Measurements from ENCODE around the gene RNF144B. TPM values are rescaled to one million over a fixed set of nuclear protein-coding genes. Genes with fewer than 3 reads are reported as not detected.

Gene RNF144B
- total and polyA plus RNA-seq, 7 donors = 6.0 to 94.9 (median 34.5) TPM

DNA sequence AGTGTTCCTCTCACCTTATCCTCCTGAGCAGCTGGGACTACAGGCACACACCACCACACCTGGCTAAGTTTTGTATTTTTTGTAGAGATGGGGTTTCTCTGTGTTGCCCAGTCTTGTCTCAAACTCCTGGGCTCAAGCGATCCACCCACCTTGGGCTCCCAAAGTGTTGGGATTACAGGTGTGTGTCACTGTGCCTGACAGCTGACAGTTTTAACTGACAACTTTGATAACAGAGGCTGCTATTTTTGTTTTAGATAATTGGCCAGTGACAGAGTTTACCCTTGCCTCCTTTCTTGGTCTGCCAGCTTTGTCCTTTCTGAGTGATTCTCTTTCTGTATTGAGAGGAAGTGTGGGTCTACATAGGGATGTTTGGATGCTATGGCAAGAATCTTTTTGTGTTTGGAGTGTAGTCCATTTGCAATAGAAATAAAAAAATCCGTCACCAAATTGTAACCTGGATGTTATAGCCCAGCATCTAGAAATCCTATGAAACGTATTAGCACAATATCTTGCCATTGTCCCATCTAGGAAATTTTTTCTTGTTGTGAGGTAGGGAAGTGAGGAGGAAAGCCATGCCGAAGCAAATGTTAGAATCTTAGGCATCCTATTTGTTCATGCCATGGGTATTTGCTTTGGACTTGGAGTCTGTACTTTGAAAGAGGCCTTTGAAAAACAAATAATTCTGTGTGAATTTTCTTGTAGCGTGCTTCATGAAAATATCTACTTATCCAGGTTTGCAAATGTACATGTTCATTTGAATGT is 80.8 kb downstream of the RNF144B start:
- peaks cover 39% of the 10 kb centered on the region for H3K4me1 ChIP-seq
- no peaks in the 10 kb centered on the region for H3K27me3 ChIP-seq (ENCODE audit: insufficient read depth in 3 of 3, low read length in 2 of 3)
- intact Hi-C loops (cut with DNase I) = loop anchor here in 1 of 2 donors (10.0 kb wide), 1 partner anchor 1233 kb away; no protein-coding TSS in a partner anchor
- peaks cover 0 to 51% of the 10 kb centered on the region in 2 donors for H3K36me3 ChIP-seq (ENCODE audit: insufficient read depth in 1 of 2, low read depth in 1 of 2)
- ATAC-seq (no peak), DNase-seq (no peak)
- TF ChIP-seq, protein P1, sequence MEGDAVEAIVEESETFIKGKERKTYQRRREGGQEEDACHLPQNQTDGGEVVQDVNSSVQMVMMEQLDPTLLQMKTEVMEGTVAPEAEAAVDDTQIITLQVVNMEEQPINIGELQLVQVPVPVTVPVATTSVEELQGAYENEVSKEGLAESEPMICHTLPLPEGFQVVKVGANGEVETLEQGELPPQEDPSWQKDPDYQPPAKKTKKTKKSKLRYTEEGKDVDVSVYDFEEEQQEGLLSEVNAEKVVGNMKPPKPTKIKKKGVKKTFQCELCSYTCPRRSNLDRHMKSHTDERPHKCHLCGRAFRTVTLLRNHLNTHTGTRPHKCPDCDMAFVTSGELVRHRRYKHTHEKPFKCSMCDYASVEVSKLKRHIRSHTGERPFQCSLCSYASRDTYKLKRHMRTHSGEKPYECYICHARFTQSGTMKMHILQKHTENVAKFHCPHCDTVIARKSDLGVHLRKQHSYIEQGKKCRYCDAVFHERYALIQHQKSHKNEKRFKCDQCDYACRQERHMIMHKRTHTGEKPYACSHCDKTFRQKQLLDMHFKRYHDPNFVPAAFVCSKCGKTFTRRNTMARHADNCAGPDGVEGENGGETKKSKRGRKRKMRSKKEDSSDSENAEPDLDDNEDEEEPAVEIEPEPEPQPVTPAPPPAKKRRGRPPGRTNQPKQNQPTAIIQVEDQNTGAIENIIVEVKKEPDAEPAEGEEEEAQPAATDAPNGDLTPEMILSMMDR (IDR thresholded peaks at IDR 0.05) = no peak
- H3K27ac ChIP-seq = no peak overlapping the region
- H3K4me3 ChIP-seq = no peak overlapping the region
- WGBS, 3 donors = 64 to 70% (median 68%) methylated on average over 5 of the region's 5 CpGs
- no peaks in the 10 kb centered on the region for H3K9me3 ChIP-seq

DNA sequence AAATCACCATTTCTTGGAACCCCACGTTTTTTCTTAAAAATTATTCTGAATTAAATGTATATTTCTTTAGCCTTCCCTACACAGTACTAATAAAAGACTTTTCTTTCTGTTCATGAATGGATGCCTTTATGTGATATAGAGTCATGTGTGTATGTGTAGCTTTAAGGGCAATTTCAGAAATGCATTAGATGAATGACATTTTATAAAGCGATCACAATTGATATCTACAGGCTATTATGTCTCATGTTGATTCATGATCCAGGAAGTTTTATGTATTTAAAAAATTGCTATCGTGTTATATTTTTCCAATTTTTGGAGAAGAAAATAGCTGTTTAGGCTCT is 81.3 kb downstream of the RNF144B start:
- TF ChIP-seq, protein P1 (IDR thresholded peaks at IDR 0.05) = no peak
- DNase-seq = no peak
- Histone ChIP-seq H3K36me3 (ENCODE audit: insufficient read depth in 1 of 2, low read depth in 1 of 2) (peaks cover 0 to 46% of the 10 kb centered on the region in 2 donors), H3K4me3 (no peak overlapping the region), H3K4me1 (peaks cover 36% of the 10 kb centered on the region), H3K27ac (no peak overlapping the region), H3K27me3 (ENCODE audit: insufficient read depth in 3 of 3, low read length in 2 of 3) (no peaks in the 10 kb centered on the region), H3K9me3 (no peaks in the 10 kb centered on the region)
- no peak for ATAC-seq
- intact Hi-C loops (cut with DNase I) = loop anchor here in 1 of 2 donors (10.0 kb wide), 1 partner anchor 1234 kb away; no protein-coding TSS in a partner anchor
- 83 to 89% (median 83%) methylated on average over 3 of the region's 3 CpGs for WGBS, 3 donors

DNA sequence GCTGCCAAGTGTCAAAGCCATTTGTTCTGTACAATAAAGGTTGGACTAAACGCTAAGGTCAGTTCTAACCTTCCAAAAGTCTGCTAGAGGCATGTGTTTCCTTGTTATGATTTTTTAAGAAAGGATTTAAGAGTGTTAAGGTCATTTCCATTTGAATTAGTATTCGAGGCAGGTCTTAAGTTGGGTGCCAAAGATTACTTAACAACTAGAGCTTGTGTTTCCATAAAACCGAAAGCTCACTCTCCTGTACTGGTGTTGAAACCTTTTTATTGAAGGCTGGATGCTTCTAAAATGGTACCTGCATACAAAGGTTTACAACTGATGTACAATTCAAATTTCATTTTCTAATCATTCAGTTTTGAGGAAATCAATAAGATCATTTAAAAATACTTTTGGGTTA is 82.4 kb downstream of the RNF144B start:
- Histone ChIP-seq H3K9me3 (no peaks in the 10 kb centered on the region), H3K4me1 (peaks cover 28% of the 10 kb centered on the region), H3K27me3 (ENCODE audit: insufficient read depth in 3 of 3, low read length in 2 of 3) (no peaks in the 10 kb centered on the region), H3K36me3 (ENCODE audit: insufficient read depth in 1 of 2, low read depth in 1 of 2) (peaks cover 0 to 35% of the 10 kb centered on the region in 2 donors), H3K27ac (no peak overlapping the region), H3K4me3 (no peak overlapping the region)
- 23 to 41% (median 35%) methylated on average over 3 of the region's 3 CpGs for WGBS, 3 donors
- intact Hi-C loops (cut with DNase I) = loop anchor here in 1 of 2 donors (10.0 kb wide), 1 partner anchor 1235 kb away; no protein-coding TSS in a partner anchor
- TF ChIP-seq, protein P1 (IDR thresholded peaks at IDR 0.05) = no peak
- ATAC-seq = no peak
- DNase-seq = no peak

DNA sequence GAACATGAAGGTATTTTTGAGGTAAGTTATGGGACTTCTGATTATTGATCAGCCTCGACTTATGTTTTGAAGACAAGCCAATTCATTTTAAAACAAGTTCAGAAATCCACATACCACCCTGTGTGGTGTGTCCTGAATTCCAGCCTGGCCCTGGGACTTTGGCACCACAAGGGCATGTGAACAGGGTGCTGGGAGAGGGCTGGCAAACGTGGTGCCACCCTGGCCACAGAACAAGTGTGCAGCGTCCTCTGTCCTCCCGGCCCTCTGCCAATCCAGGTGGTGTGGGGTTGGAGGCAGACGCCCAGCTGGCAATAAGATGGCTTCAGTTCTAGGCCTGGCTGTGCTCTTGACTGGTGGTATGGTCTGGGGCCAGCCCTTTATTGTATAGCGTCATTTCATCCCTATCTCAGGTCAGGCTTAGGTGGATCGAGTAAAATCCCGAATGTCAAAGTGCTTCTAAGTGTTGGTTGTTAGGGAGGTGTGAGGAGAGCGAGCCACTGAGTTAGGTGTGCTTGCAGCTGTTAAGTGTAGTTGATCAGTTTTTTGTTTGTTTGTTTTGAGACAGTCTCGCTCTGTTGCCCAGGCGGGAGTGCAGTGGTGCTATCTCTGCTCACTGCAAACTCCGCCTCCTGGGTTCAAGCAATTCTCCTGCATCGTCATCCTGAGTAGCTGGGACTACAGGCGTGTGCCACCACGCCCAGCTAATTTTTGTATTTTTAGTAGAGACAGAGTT is 84.2 kb downstream of the RNF144B start:
- intact Hi-C loops (cut with DNase I) = no loop called here
- ATAC-seq = peak; percentile 55 to 79 (median 65)
- no peaks in the 10 kb centered on the region for H3K9me3 ChIP-seq
- TF ChIP-seq, protein P1 (IDR thresholded peaks at IDR 0.05) = no peak
- DNase-seq = peak in 1 of 2 donors; percentile 21
- no peak overlapping the region for H3K4me3 ChIP-seq
- H3K36me3 ChIP-seq (ENCODE audit: insufficient read depth in 1 of 2, low read depth in 1 of 2) = peaks cover 0 to 16% of the 10 kb centered on the region in 2 donors
- H3K4me1 ChIP-seq = peaks cover 13% of the 10 kb centered on the region
- no peak overlapping the region for H3K27ac ChIP-seq
- no peaks in the 10 kb centered on the region for H3K27me3 ChIP-seq (ENCODE audit: insufficient read depth in 3 of 3, low read length in 2 of 3)
- 60 to 73% (median 60%) methylated on average over 15 of the region's 15 CpGs for WGBS, 3 donors

Data from psoas muscle (tissue), 8 donors.